ENCODE data around the gene ATP7A. TPM values are rescaled to one million over a fixed set of nuclear protein-coding genes. Genes with fewer than 3 reads are reported as not detected.
"Not testable (repeated sequence)": the region's sequence is repeated elsewhere in the genome, so short reads cannot be mapped to it uniquely, and the experiment has no call there.

ATP7A gene
- total RNA-seq = 1 to 10 TPM; 8.0 TPM

DNA sequence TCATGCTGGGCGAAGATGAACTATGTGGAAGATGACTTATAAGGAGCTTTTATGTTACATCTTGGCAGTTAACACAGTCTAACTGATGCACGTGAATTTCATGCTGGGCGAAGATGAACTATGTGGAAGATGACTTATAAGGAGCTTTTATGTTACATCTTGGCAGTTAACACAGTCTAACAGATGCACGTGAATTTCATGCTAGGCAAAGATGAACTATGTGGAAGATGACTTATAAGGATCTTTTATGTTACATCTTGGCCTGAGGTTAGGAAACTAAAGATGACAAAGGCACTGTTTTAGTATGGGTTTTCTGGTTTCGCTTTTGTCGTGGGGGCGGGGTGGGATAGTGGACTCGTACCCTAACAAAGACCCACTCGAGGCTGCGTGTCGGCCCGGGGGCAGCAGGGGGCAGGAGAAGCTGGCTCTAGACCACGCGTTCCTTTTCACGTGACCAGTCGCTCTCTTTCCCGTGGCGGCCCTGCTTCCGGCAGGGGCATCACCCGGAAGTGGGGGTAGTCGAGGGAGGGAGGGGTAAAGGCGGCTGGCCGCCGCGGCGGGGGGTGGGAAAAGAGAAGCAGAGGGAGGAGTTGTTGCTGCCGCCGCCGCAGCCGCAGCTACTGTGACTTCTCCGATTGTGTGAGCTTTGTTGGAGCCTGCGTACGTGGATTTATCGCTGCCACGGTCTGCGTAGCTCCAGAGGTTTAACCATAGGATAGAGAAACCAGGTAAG lies at the start of gene ATP7A:
ATP7A (plus strand) TSS at position 586 of the 733 bp plus-strand sequence. CDS start 60,949 bp downstream, outside the sequence.
- peak; percentile 95 for DNase-seq
- POLR2A ChIA-PET = interaction anchor here (0.6 to 2.5 kb wide), 2 partner anchors 11 to 224 kb away, joined by 4 to 10 read pairs; partner anchors contain the start of gene COX7B
- H3K27ac Mint-ChIP-seq = peak within 1 kb of the TSS; percentile 99
- peaks cover 3% of the 10 kb centered on the region for H3K36me3 Mint-ChIP-seq
- H3K4me1 Mint-ChIP-seq (ENCODE audit: low read depth) = peaks cover 19% of the 10 kb centered on the region
- intact Hi-C loops (cut with micrococcal nuclease) = loop anchor here (1.0 to 5.0 kb wide), 7 partner anchors 11 to 607 kb away; partner anchors contain the start of genes COX7B and PGK1
- no peaks in the 10 kb centered on the region for H3K9me3 Mint-ChIP-seq
- CTCF ChIA-PET = interaction anchor here (1.5 to 4.7 kb wide), 4 partner anchors 8 to 115 kb away, joined by 5 to 27 read pairs (median 11); partner anchors contain the start of gene COX7B
- peak within 1 kb of the TSS; percentile 99 for H3K4me3 Mint-ChIP-seq
- no peaks in the 10 kb centered on the region for H3K27me3 Mint-ChIP-seq

DNA sequence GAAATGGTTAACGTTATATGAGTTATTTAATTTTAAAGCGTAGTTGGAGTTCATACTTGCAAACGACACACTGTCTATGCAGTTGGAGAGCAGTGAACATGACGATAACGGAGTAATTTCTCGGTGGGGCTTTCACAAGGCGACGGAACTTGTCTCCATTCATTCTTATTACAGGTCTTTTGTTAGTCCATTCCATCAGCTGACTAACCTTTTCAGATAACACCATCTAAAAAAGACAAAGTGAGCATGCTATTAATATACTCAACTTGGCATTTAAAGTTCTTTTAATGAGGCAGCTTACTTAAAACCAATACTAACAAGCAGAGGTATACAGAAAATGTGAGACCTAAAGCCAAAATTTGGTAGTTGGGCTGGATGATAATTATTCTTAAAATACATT lies 35.1 kb upstream of the ATP7A start:
- H3K4me3 Mint-ChIP-seq = no peak overlapping the region
- DNase-seq = no peak

DNA sequence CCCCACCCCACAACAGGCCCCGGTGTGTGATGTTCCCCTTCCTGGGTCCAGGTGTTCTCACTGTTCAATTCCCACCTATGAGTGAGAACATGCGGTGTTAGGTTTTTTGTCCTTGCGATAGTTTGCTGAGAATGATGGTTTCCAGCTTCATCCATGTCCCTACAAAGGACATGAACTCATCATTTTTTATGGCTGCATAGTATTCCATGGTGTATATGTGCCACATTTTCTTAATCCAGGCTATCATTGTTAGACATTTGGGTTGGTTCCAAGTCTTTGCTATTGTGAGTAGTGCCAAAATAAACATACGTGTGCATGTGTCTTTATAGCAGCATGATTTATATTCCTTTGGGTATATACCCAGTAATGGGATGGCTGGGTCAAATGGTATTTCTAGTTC lies 29.1 kb upstream of the ATP7A start:
- H3K9me3 Mint-ChIP-seq; H3K4me1 Mint-ChIP-seq (ENCODE audit: low read depth); POLR2A ChIA-PET; H3K27ac Mint-ChIP-seq; DNase-seq; intact Hi-C loops (cut with micrococcal nuclease); H3K27me3 Mint-ChIP-seq; H3K4me3 Mint-ChIP-seq; H3K36me3 Mint-ChIP-seq; CTCF ChIA-PET: not testable (repeated sequence)

More for the DNA sequence above, 35.1 kb upstream of the ATP7A start:
- H3K27me3 Mint-ChIP-seq = no peaks in the 10 kb centered on the region
- intact Hi-C loops (cut with micrococcal nuclease) = no loop called here
- POLR2A ChIA-PET = no interaction called here
- CTCF ChIA-PET = interaction anchor here (1.2 kb wide), 1 partner anchor 150 kb away, joined by 4 read pairs; no protein-coding TSS in a partner anchor
- no peaks in the 10 kb centered on the region for H3K9me3 Mint-ChIP-seq
- H3K4me1 Mint-ChIP-seq (ENCODE audit: low read depth) = peaks cover 2% of the 10 kb centered on the region
- H3K27ac Mint-ChIP-seq = no peak overlapping the region
- peaks cover 11% of the 10 kb centered on the region for H3K36me3 Mint-ChIP-seq

DNA sequence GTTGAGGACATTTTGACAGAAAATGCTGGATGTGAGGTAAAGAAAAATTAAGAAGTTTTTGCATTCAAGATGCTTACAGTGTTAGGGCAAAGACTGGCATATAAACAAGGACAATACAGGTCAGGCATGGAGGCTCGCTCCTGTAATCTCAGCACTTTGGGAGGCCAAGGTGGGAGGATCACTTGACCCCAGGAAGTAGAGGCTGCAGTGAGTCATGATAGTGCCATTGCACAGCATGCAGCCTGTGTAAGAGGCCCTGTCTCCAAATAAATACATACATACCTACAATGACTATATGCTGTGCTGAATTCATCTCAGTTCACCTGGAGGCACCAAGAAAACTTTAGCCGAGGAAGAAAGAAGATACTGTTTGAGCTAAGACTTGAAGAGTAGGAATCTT lies 17.6 kb upstream of the ATP7A start:
- H3K27ac Mint-ChIP-seq = no peak overlapping the region
- DNase-seq = no peak
- POLR2A ChIA-PET = no interaction called here
- H3K27me3 Mint-ChIP-seq = no peaks in the 10 kb centered on the region
- H3K9me3 Mint-ChIP-seq = no peaks in the 10 kb centered on the region
- peaks cover 30% of the 10 kb centered on the region for H3K4me1 Mint-ChIP-seq (ENCODE audit: low read depth)
- CTCF ChIA-PET = no interaction called here
- H3K36me3 Mint-ChIP-seq = peaks cover 11% of the 10 kb centered on the region
- peak overlapping the region; percentile 8 for H3K4me3 Mint-ChIP-seq
- intact Hi-C loops (cut with micrococcal nuclease) = loop anchor here (10.0 kb wide), 1 partner anchor 1718 kb away; the partner anchor contains the start of gene PBDC1

DNA sequence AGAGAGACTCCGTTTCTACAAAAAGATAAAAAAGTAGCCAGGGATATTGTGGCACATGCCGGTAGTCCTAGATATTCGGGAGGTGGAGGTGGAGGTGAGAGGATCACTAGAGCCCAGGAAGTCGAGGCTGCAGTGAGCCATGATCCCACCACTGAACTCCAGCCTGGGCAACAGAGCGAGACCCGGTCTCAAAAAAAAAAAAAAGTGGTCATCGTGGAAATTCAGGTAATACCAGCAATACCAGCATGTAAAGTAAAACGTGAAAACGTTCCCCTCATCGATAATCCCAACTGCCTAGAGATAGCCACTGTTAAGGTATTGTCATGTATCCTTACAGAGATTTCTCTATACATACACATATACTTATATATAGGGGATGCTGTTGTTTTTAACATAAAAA lies 16.8 kb upstream of the ATP7A start:
- Mint-ChIP-seq H3K36me3 (peaks cover 11% of the 10 kb centered on the region), H3K27me3 (no peaks in the 10 kb centered on the region), H3K27ac (no peak overlapping the region), H3K4me1 (ENCODE audit: low read depth) (peaks cover 30% of the 10 kb centered on the region), H3K9me3 (no peaks in the 10 kb centered on the region), H3K4me3 (peak overlapping the region; percentile 98)
- intact Hi-C loops (cut with micrococcal nuclease) = loop anchor here (10.0 kb wide), 1 partner anchor 1719 kb away; the partner anchor contains the start of gene PBDC1
- CTCF ChIA-PET = no interaction called here
- POLR2A ChIA-PET = no interaction called here
- DNase-seq = no peak

DNA sequence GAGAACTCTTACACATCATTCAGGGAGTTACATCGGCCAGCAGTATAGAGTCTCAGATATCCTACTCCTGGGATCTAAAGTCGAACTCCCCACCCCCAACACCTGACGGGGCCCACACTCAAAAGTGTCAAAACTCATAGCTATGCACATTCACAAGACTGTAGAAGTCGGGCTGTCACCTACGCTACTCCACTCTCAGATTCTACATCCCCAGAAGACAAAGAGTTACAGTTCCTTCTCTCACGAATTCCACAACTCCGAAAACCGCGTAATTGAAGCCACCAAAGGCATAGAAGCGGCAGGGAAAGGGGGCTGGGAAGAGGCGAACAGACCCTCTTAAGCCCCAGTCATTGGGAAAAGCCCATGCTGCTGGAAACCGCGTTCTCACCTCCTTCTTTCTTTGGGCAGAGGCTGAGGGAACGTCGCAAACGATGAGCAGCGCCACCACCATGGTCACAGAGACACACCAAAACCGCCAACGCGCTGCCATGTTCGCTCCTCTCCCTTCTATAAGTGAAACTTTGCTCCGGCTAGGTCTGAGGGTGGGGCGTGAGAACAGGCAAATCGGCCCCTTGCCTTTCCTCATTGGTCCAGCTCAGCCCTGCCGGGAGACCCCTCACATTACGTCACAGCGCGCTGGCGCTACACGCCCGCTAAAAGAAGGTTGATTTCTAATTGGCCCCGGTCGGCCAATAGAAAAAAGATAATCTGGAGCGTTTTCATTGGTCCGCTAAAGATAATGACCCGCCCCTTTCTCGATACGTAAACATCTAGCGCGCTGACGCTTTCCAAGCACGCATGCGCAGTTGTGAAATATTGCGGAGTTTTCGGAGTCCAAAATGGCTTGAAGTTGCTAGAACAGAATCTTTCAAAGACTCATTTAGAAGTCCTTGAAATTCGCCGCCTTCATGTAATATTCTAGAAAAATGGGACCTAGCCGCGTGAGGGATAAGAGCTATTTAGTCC lies 15.3 kb upstream of the ATP7A start, which contains the start of gene MAGT1:
MAGT1 (minus strand) TSS at position 515 of the 966 bp plus-strand sequence; CDS start at position 490, 25 bp downstream.
- POLR2A ChIA-PET = no interaction called here
- Mint-ChIP-seq H3K27me3 (no peaks in the 10 kb centered on the region), H3K9me3 (no peaks in the 10 kb centered on the region), H3K4me3 (peak within 1 kb of the TSS; percentile 98), H3K4me1 (ENCODE audit: low read depth) (peaks cover 25% of the 10 kb centered on the region), H3K27ac (peak within 1 kb of the TSS; percentile 97), H3K36me3 (peaks cover 7% of the 10 kb centered on the region)
- intact Hi-C loops (cut with micrococcal nuclease) = loop anchor here (1.0 to 10.0 kb wide), 6 partner anchors 109 to 1748 kb away; partner anchors contain the start of genes ATRX and PBDC1
- peak; percentile 93 for DNase-seq
- CTCF ChIA-PET = interaction anchor here (0.6 kb wide), 1 partner anchor 130 kb away, joined by 3 read pairs; no protein-coding TSS in a partner anchor

DNA sequence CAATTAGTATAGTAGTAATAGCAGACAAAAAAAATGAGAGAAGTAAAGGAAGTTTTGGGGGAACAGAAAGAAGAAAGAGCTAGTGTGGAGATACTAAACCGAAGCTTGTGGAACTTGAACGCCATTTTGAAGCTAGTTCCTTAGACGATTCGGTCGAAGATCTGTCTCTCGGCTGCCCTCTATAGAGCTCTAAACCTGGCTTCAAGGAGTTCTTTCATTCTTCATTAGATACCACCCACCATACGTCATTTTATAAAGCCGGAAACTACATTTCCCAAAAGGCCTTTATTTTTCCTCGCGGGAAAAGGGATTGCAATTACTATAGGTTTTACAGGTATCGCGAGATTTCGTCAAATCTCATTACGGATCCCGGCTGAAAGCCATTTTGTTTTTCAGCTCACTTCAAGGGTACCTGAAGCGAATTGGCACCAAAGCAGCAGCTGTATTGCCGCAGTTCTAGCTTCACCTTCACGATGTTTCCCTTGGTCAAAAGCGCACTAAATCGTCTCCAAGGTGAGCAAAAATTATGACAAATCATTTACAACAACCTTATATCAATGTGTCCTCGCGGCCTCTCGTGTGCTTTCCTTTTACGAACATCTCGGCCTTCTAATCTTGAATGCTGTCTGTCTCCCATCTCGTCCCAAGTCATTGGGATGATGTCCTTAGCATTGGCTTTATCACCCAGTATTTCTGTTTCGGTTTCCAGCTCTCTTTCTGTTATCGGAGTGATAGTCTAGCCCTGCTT lies 11.2 kb upstream of the ATP7A start, which contains the start of gene COX7B:
COX7B (plus strand) TSS at position 388 of the 748 bp plus-strand sequence; CDS start at position 474, 86 bp downstream.
- peak within 1 kb of the TSS; percentile 92 for H3K4me3 Mint-ChIP-seq
- H3K27me3 Mint-ChIP-seq = no peaks in the 10 kb centered on the region
- POLR2A ChIA-PET = interaction anchor here (0.9 to 2.2 kb wide), 5 partner anchors 12 to 207 kb away, joined by 3 to 10 read pairs (median 5); partner anchors contain the start of genes ATP7A and PGK1
- peaks cover 18% of the 10 kb centered on the region for H3K4me1 Mint-ChIP-seq (ENCODE audit: low read depth)
- H3K36me3 Mint-ChIP-seq = peaks cover 18% of the 10 kb centered on the region
- DNase-seq = peak; percentile 72
- intact Hi-C loops (cut with micrococcal nuclease) = loop anchor here (1.0 to 10.0 kb wide), 9 partner anchors 11 to 1752 kb away; partner anchors contain the start of genes ATP7A, FGF16, PBDC1 and PGK1
- H3K9me3 Mint-ChIP-seq = no peaks in the 10 kb centered on the region
- CTCF ChIA-PET = interaction anchor here (0.6 to 3.0 kb wide), 7 partner anchors 11 to 207 kb away, joined by 3 to 20 read pairs (median 5); partner anchors contain the start of gene ATP7A
- H3K27ac Mint-ChIP-seq = peak within 1 kb of the TSS; percentile 97

DNA sequence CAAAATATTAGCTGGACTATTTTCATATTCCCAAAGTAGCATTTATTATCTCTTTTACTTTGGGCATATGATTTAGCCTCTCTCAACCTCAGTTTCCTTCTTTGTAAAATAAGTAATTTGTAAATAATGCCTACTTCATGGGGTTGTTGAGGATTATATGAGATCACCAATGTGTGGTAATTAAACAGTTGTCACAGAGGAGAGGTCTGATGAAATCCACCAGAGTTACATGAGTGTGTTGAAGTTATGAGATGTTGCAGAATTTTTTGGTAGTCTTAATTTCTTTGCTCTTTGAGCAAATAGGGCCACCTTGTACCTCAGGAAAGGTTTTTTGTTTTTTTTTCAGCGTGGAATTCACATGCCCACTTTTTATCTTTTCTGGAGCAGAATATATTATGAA lies 9.8 kb upstream of the ATP7A start:
- H3K9me3 Mint-ChIP-seq = no peaks in the 10 kb centered on the region
- peaks cover 18% of the 10 kb centered on the region for H3K4me1 Mint-ChIP-seq (ENCODE audit: low read depth)
- CTCF ChIA-PET = interaction anchor here (1.0 to 3.0 kb wide), 3 partner anchors 8 to 124 kb away, joined by 3 to 17 read pairs (median 5); partner anchors contain the start of gene ATP7A

DNA sequence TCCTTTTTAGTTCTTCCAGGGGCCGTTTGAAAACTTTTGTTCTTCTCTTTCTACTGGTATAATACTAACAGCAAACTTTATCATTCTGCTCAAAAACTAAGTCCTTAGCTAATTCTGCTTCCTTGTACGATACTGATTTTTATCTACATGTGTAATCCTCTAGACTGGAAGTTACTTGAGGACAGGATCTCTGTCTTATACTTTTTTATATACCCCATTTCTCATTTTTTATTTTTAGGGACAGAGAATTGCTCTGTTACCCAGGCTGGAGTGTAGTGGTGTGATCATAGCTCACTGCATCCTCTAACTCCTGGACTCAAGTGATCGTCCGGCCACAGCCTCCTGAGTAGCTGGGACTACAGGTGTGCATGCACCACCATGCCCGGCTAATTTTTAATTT lies 9.0 kb upstream of the ATP7A start:
- H3K4me1 Mint-ChIP-seq (ENCODE audit: low read depth) = peaks cover 18% of the 10 kb centered on the region
- intact Hi-C loops (cut with micrococcal nuclease) = no loop called here
- H3K27me3 Mint-ChIP-seq = no peaks in the 10 kb centered on the region
- ChIA-PET CTCF (interaction anchor here (0.6 to 1.6 kb wide), 3 partner anchors 9 to 124 kb away, joined by 4 to 5 read pairs (median 5); partner anchors contain the start of gene ATP7A), POLR2A (no interaction called here)
- H3K27ac Mint-ChIP-seq = peak overlapping the region; percentile 70
- peaks cover 21% of the 10 kb centered on the region for H3K36me3 Mint-ChIP-seq
- H3K4me3 Mint-ChIP-seq = peak overlapping the region; percentile 92
- no peak for DNase-seq
- no peaks in the 10 kb centered on the region for H3K9me3 Mint-ChIP-seq

More for the DNA sequence above, 9.8 kb upstream of the ATP7A start:
- Mint-ChIP-seq H3K27ac (peak overlapping the region; percentile 97), H3K4me3 (peak overlapping the region; percentile 92), H3K36me3 (peaks cover 21% of the 10 kb centered on the region), H3K27me3 (no peaks in the 10 kb centered on the region)
- POLR2A ChIA-PET = no interaction called here
- DNase-seq = no peak
- intact Hi-C loops (cut with micrococcal nuclease) = no loop called here

DNA sequence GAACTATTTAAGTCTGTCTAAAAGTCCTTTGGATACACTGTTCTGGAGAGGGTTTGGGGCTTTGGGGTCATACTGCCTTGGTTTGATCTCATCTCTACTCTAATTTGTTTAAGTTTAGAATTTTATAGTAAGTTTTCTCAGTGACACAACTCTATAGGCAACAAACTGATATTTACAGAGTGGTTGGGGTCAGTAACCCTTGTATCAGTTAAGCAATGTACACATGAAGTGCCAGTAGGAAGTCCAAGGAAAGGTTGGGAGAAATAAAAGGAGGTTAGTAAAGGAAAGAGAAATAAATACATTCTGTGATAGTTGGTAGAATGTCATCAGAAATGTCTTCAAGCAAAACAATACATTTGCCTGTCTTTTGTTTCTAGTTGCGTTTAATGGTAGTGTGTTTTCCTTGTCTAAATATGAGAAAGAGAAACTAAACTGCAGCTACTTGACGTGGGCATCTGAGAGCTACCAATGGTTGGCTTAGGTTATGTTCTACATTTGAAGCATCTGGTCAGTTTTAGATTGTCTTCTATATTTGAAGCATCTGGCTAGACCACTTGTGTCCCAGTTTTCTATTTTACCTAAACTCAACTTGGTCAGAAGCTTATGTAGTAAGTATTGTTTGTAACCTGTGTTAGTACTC lies 6.9 kb downstream of the ATP7A start:
- Mint-ChIP-seq H3K9me3 (no peaks in the 10 kb centered on the region), H3K36me3 (peaks cover 1% of the 10 kb centered on the region), H3K4me3 (peak overlapping the region; percentile 55), H3K4me1 (ENCODE audit: low read depth) (peaks cover 26% of the 10 kb centered on the region), H3K27ac (peak overlapping the region; percentile 57), H3K27me3 (no peaks in the 10 kb centered on the region)
- DNase-seq = no peak
- CTCF ChIA-PET = interaction anchor here (0.9 kb wide), 1 partner anchor 108 kb away, joined by 4 read pairs; no protein-coding TSS in a partner anchor
- POLR2A ChIA-PET = interaction anchor here (0.5 kb wide), 1 partner anchor 9 kb away, joined by 3 read pairs; no protein-coding TSS in a partner anchor
- intact Hi-C loops (cut with micrococcal nuclease) = no loop called here

All from activated CD4-positive, alpha-beta memory T cell treated with anti-CD3 and anti-CD28 coated beads for 36 hours (primary cell).